Measurements from ENCODE around the gene TXNL4B. TPM values are rescaled to one million over a fixed set of nuclear protein-coding genes. Genes with fewer than 3 reads are reported as not detected.
A peak's percentile ranks its signal among the peaks of the same experiment; 100 is the strongest.

The TXNL4B gene
- total and polyA plus RNA-seq, 2 donors (not counting 1 experiment from before 2014, with no cell fraction given), result 9.9 to 16.1 TPM

- Histone ChIP-seq H3K9me3 (ENCODE audit: control extremely low read depth in 1 of 3, control insufficient read depth in 2 of 3, insufficient read depth in 1 of 3, low read length in 2 of 3) (no peaks in the 10 kb centered on the region), H3K27me3 (replicated peaks in 1 of 4; ENCODE audit: control extremely low read depth in 1 of 4, control insufficient read depth in 3 of 4, insufficient read depth in 4 of 4, low read length in 3 of 4) (no peaks in the 10 kb centered on the region), H2AFZ (ENCODE audit: insufficient read depth, low read depth, low read length, poor library complexity, severe bottlenecking) (no peak overlapping the region), H4K20me1 (ENCODE audit: control insufficient read depth, insufficient read depth, low read length, poor library complexity, severe bottlenecking) (peaks cover 37% of the 10 kb centered on the region), H3K27ac (ENCODE audit: low read length in 2 of 2) (no peak overlapping the region), H3K9ac (ENCODE audit: low read length) (no peak overlapping the region), H3K4me3 (ENCODE audit: control extremely low read depth in 1 of 5, extremely low read depth in 1 of 5, insufficient read depth in 1 of 5, low read depth in 2 of 5, low read length in 4 of 5) (no peak overlapping the region), H3K4me2 (replicated peaks; ENCODE audit: low read depth, low read length, poor library complexity, severe bottlenecking) (no peak overlapping the region), H3K36me3 (replicated peaks in 1 of 2; ENCODE audit: control extremely low read depth in 1 of 2, control insufficient read depth in 1 of 2, extremely low read depth in 1 of 2, insufficient read depth in 2 of 2, low read length in 1 of 2) (peaks cover 7 to 83% of the 10 kb centered on the region in 2 experiments), H3K79me2 (ENCODE audit: control insufficient read depth, insufficient read depth, low read length) (peaks cover 23% of the 10 kb centered on the region), H3K4me1 (ENCODE audit: control insufficient read depth in 2 of 2, insufficient read depth in 2 of 2, low read length in 2 of 2) (peaks cover 15 to 22% of the 10 kb centered on the region in 2 donors)
- no peaks in the 10 kb centered on the region for H3K9me3 Mint-ChIP-seq (ENCODE audit: insufficient read depth)
- TF ChIP-seq EZH2 (IDR thresholded peaks at IDR 0.05; ENCODE audit: borderline replicate concordance, insufficient read depth, low read depth, low read length, poor library complexity, severe bottlenecking) (no peak), CTCF (IDR thresholded peaks at IDR 0.05) (peak; percentile 59)
- H3K4me1 Mint-ChIP-seq, result peaks cover 31% of the 10 kb centered on the region
- POLR2A ChIA-PET, result no interaction called here
- H3K27ac Mint-ChIP-seq, result no peak overlapping the region
- no peak overlapping the region for H3K4me3 Mint-ChIP-seq
- DNase-seq (peak; percentile 66), ATAC-seq (ENCODE audit: low read depth) (peak; percentile 90)
- WGBS (ENCODE audit: insufficient coverage), result 80% methylated on average over 12 of the region's 12 CpGs
- intact Hi-C loops (cut with micrococcal nuclease), result loop anchor here (1.0 to 10.0 kb wide), 2 partner anchors 138 to 1295 kb away; partner anchors contain the start of gene VAC14
- H3K27me3 Mint-ChIP-seq, result no peaks in the 10 kb centered on the region
- CTCF ChIA-PET, result interaction anchor here (0.9 to 1.6 kb wide), 2 partner anchors 31 to 33 kb away, joined by 3 to 6 read pairs; no protein-coding TSS in a partner anchor
Observed at GRCh38 chr16:72099377-72099818, 6.0 kb upstream of the TXNL4B start.

GRCh38 chr16:72098936-72099335 is 5.5 kb upstream of the TXNL4B start:
- Histone ChIP-seq H3K9me3 (ENCODE audit: control extremely low read depth in 1 of 3, control insufficient read depth in 2 of 3, insufficient read depth in 1 of 3, low read length in 2 of 3) (no peaks in the 10 kb centered on the region), H3K4me3 (ENCODE audit: control extremely low read depth in 1 of 5, extremely low read depth in 1 of 5, insufficient read depth in 1 of 5, low read depth in 2 of 5, low read length in 4 of 5) (no peak overlapping the region), H3K9ac (ENCODE audit: low read length) (no peak overlapping the region), H3K4me2 (replicated peaks; ENCODE audit: low read depth, low read length, poor library complexity, severe bottlenecking) (no peak overlapping the region), H3K27me3 (replicated peaks in 1 of 4; ENCODE audit: control extremely low read depth in 1 of 4, control insufficient read depth in 3 of 4, insufficient read depth in 4 of 4, low read length in 3 of 4) (no peaks in the 10 kb centered on the region), H3K79me2 (ENCODE audit: control insufficient read depth, insufficient read depth, low read length) (peaks cover 28% of the 10 kb centered on the region), H3K4me1 (ENCODE audit: control insufficient read depth in 2 of 2, insufficient read depth in 2 of 2, low read length in 2 of 2) (peaks cover 17 to 27% of the 10 kb centered on the region in 2 donors), H3K27ac (ENCODE audit: low read length in 2 of 2) (no peak overlapping the region), H2AFZ (ENCODE audit: insufficient read depth, low read depth, low read length, poor library complexity, severe bottlenecking) (no peak overlapping the region), H3K36me3 (replicated peaks in 1 of 2; ENCODE audit: control extremely low read depth in 1 of 2, control insufficient read depth in 1 of 2, extremely low read depth in 1 of 2, insufficient read depth in 2 of 2, low read length in 1 of 2) (peaks cover 7 to 78% of the 10 kb centered on the region in 2 experiments), H4K20me1 (ENCODE audit: control insufficient read depth, insufficient read depth, low read length, poor library complexity, severe bottlenecking) (peaks cover 37% of the 10 kb centered on the region)
- no peak overlapping the region for H3K27ac Mint-ChIP-seq
- peaks cover 35% of the 10 kb centered on the region for H3K4me1 Mint-ChIP-seq
- H3K9me3 Mint-ChIP-seq (ENCODE audit: insufficient read depth), result no peaks in the 10 kb centered on the region
- intact Hi-C loops (cut with micrococcal nuclease), result loop anchor here (1.0 to 10.0 kb wide), 2 partner anchors 138 to 1294 kb away; partner anchors contain the start of gene VAC14
- DNase-seq (no peak), ATAC-seq (ENCODE audit: low read depth) (no peak)
- POLR2A ChIA-PET, result no interaction called here
- 94% methylated on average over 14 of the region's 15 CpGs for WGBS (ENCODE audit: insufficient coverage)
- no peak overlapping the region for H3K4me3 Mint-ChIP-seq
- H3K27me3 Mint-ChIP-seq, result no peaks in the 10 kb centered on the region
- CTCF ChIA-PET, result no interaction called here
- no peak for TF ChIP-seq EZH2 (IDR thresholded peaks at IDR 0.05; ENCODE audit: borderline replicate concordance, insufficient read depth, low read depth, low read length, poor library complexity, severe bottlenecking)
